GM19099 (cell line): ENCODE data around the gene FAM3D.

Experiments
- POLR2A ChIP-seq: IDR thresholded peaks from 3 replicates; pipeline ENCODE4 v1.6.1; 2011; ENCODE audit warnings: low read depth; ENCODE audit not compliant: insufficient read length; ENCODE audit errors: extremely low read depth

FAM3D gene

GRCh38 chr3:58626841-58627569 lies 39.6 kb downstream of the FAM3D start:
- no peak for TF ChIP-seq POLR2A

GRCh38 chr3:58625196-58625824 lies 41.3 kb downstream of the FAM3D start:
- TF ChIP-seq POLR2A, result no peak

GRCh38 chr3:58624550-58624949 lies 42.0 kb downstream of the FAM3D start:
- TF ChIP-seq POLR2A, result no peak

GRCh38 chr3:58623961-58624360 lies 42.6 kb downstream of the FAM3D start:
- TF ChIP-seq POLR2A, result no peak

GRCh38 chr3:58623478-58623877 lies 43.1 kb downstream of the FAM3D start:
- no peak for TF ChIP-seq POLR2A

- TF ChIP-seq POLR2A, result no peak
These were observed 43.7 kb downstream of the FAM3D start for GRCh38 chr3:58622892-58623291.

- no peak for TF ChIP-seq POLR2A
These were observed 44.1 kb downstream of the FAM3D start for GRCh38 chr3:58622436-58622835.

GRCh38 chr3:58621086-58621830 lies 45.3 kb downstream of the FAM3D start:
- TF ChIP-seq POLR2A, result no peak

GRCh38 chr3:58620421-58620820 lies 46.2 kb downstream of the FAM3D start:
- no peak for TF ChIP-seq POLR2A

GRCh38 chr3:58617338-58617761 lies 49.2 kb downstream of the FAM3D start:
- no peak for TF ChIP-seq POLR2A

GRCh38 chr3:58613236-58614132 lies 53.1 kb downstream of the FAM3D start:
- TF ChIP-seq POLR2A, result no peak

GRCh38 chr3:58612830-58613229 lies 53.7 kb downstream of the FAM3D start:
- TF ChIP-seq POLR2A, result no peak

GRCh38 chr3:58609990-58610389 lies 56.6 kb downstream of the FAM3D start:
- no peak for TF ChIP-seq POLR2A

GRCh38 chr3:58608648-58609047 lies 57.9 kb downstream of the FAM3D start:
- TF ChIP-seq POLR2A, result no peak

- no peak for TF ChIP-seq POLR2A
These were observed 58.8 kb downstream of the FAM3D start for GRCh38 chr3:58607816-58608215.
